Stimulated activated naive B cell treated with anti-CD40 and anti-IgM and Interleukin-4, amounts not matched to agents 10 μg/mL and 1 μg/mL and 100 μg/mL, for 72 hours (primary cell): ENCODE measurements around the gene CXCL14.

Source experiments
- ATAC-seq, 2 donors: fragments of 150-1000 bp; cut with Tn5 transposase; replicated peaks; 2 replicates each; pipeline ENCODE4 v1.10.0; 2021; ENCODE audit warnings: moderate library complexity in 1 of 2
- DNase-seq: peaks from one replicate; pipeline ENCODE4 v3.0.0; 2021
- H3K27ac Mint-ChIP-seq: one replicate; pipeline ENCODE4 v1.8.0; 2022; ENCODE audit warnings: mild to moderate bottlenecking, mixed read lengths
- H3K27me3 Mint-ChIP-seq, 2 donors: one replicate each; pipeline ENCODE4 v1.8.0; 2022; ENCODE audit warnings: mixed read lengths in 2 of 2
- H3K36me3 Mint-ChIP-seq, 2 donors: one replicate each; pipeline ENCODE4 v1.8.0; 2022; ENCODE audit warnings: mixed read lengths in 2 of 2, mild to moderate bottlenecking in 1 of 2
- H3K4me1 Mint-ChIP-seq, 2 donors: one replicate each; pipeline ENCODE4 v1.8.0; 2022; ENCODE audit warnings: mixed read lengths in 2 of 2, mild to moderate bottlenecking in 1 of 2
- H3K4me3 Mint-ChIP-seq, 2 donors: one replicate each; pipeline ENCODE4 v1.8.0; 2022; ENCODE audit warnings: mild to moderate bottlenecking in 2 of 2, mixed read lengths in 2 of 2, moderate library complexity in 1 of 2
- H3K9me3 Mint-ChIP-seq, 2 donors: one replicate each; pipeline ENCODE4 v1.8.0; 2022; ENCODE audit warnings: mixed read lengths in 2 of 2, mild to moderate bottlenecking in 1 of 2

The CXCL14 gene

DNA sequence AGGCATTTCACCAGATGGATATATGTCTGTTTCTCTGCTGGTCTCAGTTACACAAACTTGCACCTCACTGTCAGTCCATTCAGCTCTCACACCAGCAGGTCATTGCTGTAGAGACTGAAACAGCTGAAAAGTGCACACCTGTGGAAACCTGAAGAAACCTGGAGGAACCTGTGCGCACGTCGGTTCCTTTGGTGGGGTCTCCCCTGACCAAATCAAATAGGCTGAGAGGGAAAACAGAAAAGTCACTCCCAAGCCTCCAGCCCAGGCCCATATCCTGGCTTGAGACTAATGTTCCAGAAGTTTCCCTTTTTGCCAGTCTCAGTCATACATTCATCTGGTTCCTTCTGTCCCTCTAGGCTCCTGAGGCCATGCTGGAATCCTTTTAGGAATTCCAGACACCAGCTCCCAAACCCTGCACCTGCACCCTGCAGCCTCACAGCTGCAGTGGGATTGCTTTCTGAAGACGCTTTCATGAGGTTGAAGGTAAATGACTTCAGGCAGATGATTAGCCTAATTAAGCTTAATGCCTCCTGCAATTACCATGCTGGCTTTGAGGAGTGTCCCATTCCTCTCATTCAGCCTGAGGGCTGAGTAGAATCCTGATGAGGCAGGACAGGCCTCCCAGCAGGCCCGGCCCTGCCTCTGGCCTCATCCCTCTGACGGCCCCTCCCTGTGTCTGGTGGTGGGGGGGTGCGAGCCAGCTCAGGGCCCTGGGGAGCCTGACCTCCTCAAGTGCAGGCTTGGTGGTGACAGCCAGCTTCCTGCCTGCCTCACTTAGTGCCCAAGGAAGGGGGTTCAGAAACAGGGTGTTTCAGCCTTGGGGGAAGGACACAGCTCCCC, 24.3 kb upstream of the CXCL14 start:
- Mint-ChIP-seq H3K27me3 (peaks cover 6 to 26% of the 10 kb centered on the region in 2 donors), H3K4me1 (no peaks in the 10 kb centered on the region), H3K36me3 (no peaks in the 10 kb centered on the region), H3K4me3 (no peak overlapping the region), H3K9me3 (no peaks in the 10 kb centered on the region), H3K27ac (no peak overlapping the region)
- no peak for ATAC-seq
- no peak for DNase-seq

GRCh38 chr5:135601466-135601865, 22.7 kb upstream of the CXCL14 start:
- H3K4me3 Mint-ChIP-seq = no peak overlapping the region
- H3K27ac Mint-ChIP-seq = no peak overlapping the region
- DNase-seq = no peak
- no peak for ATAC-seq
- H3K27me3 Mint-ChIP-seq = peaks cover 0 to 19% of the 10 kb centered on the region in 2 donors
- H3K36me3 Mint-ChIP-seq = no peaks in the 10 kb centered on the region
- H3K4me1 Mint-ChIP-seq = no peaks in the 10 kb centered on the region
- no peaks in the 10 kb centered on the region for H3K9me3 Mint-ChIP-seq

- no peak overlapping the region for H3K4me3 Mint-ChIP-seq
- ATAC-seq (no peak), DNase-seq (no peak)
- H3K9me3 Mint-ChIP-seq = no peaks in the 10 kb centered on the region
- no peak overlapping the region for H3K27ac Mint-ChIP-seq
- H3K4me1 Mint-ChIP-seq = no peaks in the 10 kb centered on the region
- peaks cover 0 to 22% of the 10 kb centered on the region in 2 donors for H3K27me3 Mint-ChIP-seq
- H3K36me3 Mint-ChIP-seq = no peaks in the 10 kb centered on the region
Measured at GRCh38 chr5:135600971-135601381, 22.2 kb upstream of the CXCL14 start.

DNA sequence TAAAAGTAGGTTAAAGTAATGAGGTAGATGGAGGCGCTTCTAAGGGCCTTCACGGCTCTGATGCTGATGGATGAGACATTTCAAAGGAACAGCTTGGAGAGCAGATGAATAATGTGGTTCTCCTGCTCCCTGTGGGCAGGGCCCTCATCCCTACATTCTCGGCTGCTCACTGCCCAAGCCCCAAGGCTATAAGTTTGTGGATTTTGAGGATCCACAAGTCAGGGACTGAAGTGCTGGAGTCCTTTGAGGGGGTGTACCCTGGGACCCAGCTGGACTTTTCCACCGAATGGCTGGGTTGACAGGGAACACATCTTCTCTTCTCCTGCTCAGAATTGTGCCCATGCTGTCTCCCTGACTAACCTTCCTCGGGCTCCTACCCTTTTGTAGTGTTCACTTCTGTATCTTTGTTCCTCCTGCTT, 21.4 kb upstream of the CXCL14 start:
- H3K4me3 Mint-ChIP-seq = no peak overlapping the region
- H3K27me3 Mint-ChIP-seq = peaks cover 0 to 22% of the 10 kb centered on the region in 2 donors
- no peaks in the 10 kb centered on the region for H3K4me1 Mint-ChIP-seq
- H3K27ac Mint-ChIP-seq = no peak overlapping the region
- DNase-seq = no peak
- H3K9me3 Mint-ChIP-seq = no peaks in the 10 kb centered on the region
- no peaks in the 10 kb centered on the region for H3K36me3 Mint-ChIP-seq
- no peak for ATAC-seq

- H3K36me3 Mint-ChIP-seq = no peaks in the 10 kb centered on the region
- no peaks in the 10 kb centered on the region for H3K9me3 Mint-ChIP-seq
- ATAC-seq (no peak), DNase-seq (no peak)
- H3K27ac Mint-ChIP-seq = no peak overlapping the region
- no peak overlapping the region for H3K4me3 Mint-ChIP-seq
- H3K27me3 Mint-ChIP-seq = peaks cover 0 to 22% of the 10 kb centered on the region in 2 donors
- H3K4me1 Mint-ChIP-seq = no peaks in the 10 kb centered on the region
Measured at GRCh38 chr5:135599421-135600151, 20.8 kb upstream of the CXCL14 start.

DNA sequence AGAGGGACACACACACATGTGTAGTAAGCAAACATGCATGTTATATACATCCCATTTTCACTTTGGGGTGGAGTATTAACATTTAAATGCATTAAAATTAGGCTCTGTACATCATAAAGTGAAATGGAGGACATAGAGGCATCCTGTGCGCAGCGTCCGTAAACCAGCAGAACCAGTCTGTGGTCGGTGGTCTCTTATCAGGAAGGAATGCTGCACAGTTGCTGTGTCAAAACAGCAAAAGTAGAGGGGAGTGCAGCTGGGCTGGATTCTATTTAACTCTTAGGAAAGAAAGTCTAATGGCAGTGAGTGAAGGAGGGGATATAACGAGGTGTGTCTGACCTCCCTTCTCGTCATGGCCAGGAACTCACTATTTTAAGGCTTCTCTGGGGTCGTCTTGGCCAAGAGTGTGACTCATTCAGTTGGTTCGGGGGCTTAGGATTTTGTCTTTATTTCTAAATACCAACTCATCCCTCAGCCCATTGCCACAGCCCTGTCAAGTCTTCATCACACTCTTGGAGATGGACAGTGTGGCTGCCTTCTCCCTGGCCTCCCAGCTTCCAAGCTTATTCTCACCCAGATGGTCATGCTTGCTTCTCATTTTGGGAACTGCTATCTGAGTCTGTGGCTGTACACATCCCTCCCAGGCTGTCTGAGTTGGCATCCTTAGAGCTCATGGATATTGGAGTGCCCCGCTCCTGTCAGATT, 20.1 kb upstream of the CXCL14 start:
- Mint-ChIP-seq H3K9me3 (no peaks in the 10 kb centered on the region), H3K36me3 (no peaks in the 10 kb centered on the region), H3K27me3 (peaks cover 0 to 22% of the 10 kb centered on the region in 2 donors), H3K4me1 (no peaks in the 10 kb centered on the region), H3K27ac (no peak overlapping the region), H3K4me3 (no peak overlapping the region)
- ATAC-seq (no peak), DNase-seq (no peak)

DNA sequence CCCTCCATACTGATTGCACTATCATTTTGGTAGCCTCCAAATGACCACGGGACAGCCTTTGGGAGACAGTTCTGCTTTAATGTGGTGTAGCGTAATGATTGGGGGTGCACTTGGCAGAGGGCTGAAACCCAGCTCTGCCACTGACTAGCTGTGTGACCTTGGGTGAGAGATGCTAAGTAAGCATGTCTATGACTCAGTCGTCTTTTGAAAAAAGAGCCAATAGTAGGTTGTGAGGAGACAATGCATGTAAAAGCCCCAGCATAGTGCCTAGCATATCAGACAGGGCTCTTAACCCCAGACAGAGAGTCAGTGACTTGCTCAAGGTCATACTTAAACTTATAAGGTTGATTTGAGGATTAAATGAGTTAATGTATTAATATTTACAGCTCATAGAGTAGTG, 18.0 kb upstream of the CXCL14 start:
- ATAC-seq = no peak
- Mint-ChIP-seq H3K27me3 (peaks cover 6 to 22% of the 10 kb centered on the region in 2 donors), H3K27ac (no peak overlapping the region), H3K9me3 (no peaks in the 10 kb centered on the region), H3K4me1 (no peaks in the 10 kb centered on the region), H3K36me3 (no peaks in the 10 kb centered on the region), H3K4me3 (no peak overlapping the region)
- DNase-seq = no peak

DNA sequence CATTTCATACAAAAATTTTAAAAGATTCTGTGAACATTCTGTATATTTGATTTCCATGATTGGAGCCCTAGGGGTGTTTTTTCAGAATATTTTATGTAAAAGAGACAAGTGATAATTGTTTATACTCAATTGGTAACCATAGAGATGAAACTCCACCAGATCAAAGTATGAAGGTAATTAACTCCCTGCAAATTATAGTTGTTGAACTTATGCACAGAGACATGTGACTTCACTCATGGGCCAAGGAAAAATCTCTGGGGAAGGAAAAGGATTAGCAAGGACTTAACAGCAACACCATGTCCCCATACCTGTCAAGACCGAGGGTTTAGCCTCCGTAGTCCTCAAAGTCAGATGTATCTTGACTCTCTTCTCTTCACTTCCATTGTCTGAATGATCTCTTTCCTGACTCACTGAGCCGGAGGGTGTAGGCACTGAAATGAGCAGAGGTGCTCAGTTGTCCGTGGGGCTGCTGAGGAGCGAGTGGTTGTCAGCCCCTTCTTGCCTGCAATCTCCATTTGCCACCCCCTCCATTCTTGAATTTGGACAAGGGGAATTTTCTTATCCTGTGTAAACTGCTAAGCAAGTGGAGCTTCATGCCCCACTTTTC, 17.5 kb upstream of the CXCL14 start:
- ATAC-seq (no peak), DNase-seq (no peak)
- Mint-ChIP-seq H3K4me1 (no peaks in the 10 kb centered on the region), H3K4me3 (no peak overlapping the region), H3K27me3 (peaks cover 6 to 19% of the 10 kb centered on the region in 2 donors), H3K27ac (no peak overlapping the region), H3K9me3 (no peaks in the 10 kb centered on the region), H3K36me3 (no peaks in the 10 kb centered on the region)

DNA sequence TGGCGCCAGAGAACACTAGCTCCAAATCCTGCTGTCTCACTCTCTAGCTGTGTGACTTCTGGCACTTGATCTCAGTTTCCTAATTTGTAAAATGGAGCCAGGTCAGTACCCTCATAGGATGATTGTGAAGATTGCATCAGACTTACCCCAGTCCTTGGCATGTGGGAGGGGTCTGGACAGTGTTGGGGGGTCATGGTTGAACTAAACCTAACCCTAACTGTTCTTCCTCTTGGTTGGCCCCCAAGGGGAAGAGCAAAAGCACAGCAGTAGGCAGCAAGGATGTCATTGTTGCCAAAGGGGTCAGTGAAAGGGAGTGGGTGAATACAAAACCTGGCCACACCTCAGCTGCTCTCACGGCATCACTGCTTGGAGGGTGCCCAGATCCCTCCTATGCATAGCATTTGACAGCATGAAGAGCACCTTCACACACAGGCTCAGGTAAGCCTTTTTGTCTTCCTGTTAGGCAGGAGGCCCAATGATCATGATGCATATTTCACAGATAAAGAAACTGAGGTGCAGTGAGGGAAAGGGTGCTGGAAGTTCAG, 15.7 kb upstream of the CXCL14 start:
- H3K4me1 Mint-ChIP-seq = no peaks in the 10 kb centered on the region
- H3K27ac Mint-ChIP-seq = no peak overlapping the region
- H3K27me3 Mint-ChIP-seq = peaks cover 6 to 7% of the 10 kb centered on the region in 2 donors
- ATAC-seq = no peak
- H3K4me3 Mint-ChIP-seq = no peak overlapping the region
- no peak for DNase-seq
- no peaks in the 10 kb centered on the region for H3K36me3 Mint-ChIP-seq
- no peaks in the 10 kb centered on the region for H3K9me3 Mint-ChIP-seq

DNA sequence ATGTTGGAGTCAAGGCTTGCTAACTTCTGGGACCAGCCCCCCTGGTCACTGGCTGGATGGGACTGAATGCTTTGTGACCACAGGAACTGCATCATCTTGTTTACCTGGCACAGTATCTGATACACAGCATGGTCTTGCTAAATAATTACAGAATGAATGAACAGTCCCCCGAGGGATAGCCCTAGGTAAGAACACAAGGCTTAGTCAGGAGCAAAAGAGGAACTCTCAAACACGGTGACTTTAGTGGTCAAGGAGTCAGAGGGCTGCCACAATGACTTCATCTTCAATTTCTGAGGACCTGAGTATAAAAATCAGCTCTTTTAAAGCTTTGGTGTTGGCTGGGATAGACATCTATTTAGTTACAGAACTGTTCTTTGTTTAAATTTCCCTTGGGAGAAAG, 15.1 kb upstream of the CXCL14 start:
- H3K27ac Mint-ChIP-seq = no peak overlapping the region
- no peak for DNase-seq
- ATAC-seq = peak in 1 of 2 donors; percentile 33
- peaks cover 6 to 7% of the 10 kb centered on the region in 2 donors for H3K27me3 Mint-ChIP-seq
- H3K36me3 Mint-ChIP-seq = no peaks in the 10 kb centered on the region
- no peaks in the 10 kb centered on the region for H3K4me1 Mint-ChIP-seq
- no peak overlapping the region for H3K4me3 Mint-ChIP-seq
- no peaks in the 10 kb centered on the region for H3K9me3 Mint-ChIP-seq

- no peak overlapping the region for H3K4me3 Mint-ChIP-seq
- no peaks in the 10 kb centered on the region for H3K36me3 Mint-ChIP-seq
- H3K27ac Mint-ChIP-seq = no peak overlapping the region
- ATAC-seq = no peak
- DNase-seq = no peak
- H3K4me1 Mint-ChIP-seq = no peaks in the 10 kb centered on the region
- H3K9me3 Mint-ChIP-seq = no peaks in the 10 kb centered on the region
- H3K27me3 Mint-ChIP-seq = peaks cover 6 to 7% of the 10 kb centered on the region in 2 donors
Measured at GRCh38 chr5:135593141-135593540, 14.3 kb upstream of the CXCL14 start.

- Mint-ChIP-seq H3K36me3 (no peaks in the 10 kb centered on the region), H3K4me3 (no peak overlapping the region), H3K27me3 (peaks cover 6 to 7% of the 10 kb centered on the region in 2 donors), H3K9me3 (no peaks in the 10 kb centered on the region), H3K27ac (no peak overlapping the region), H3K4me1 (no peaks in the 10 kb centered on the region)
- DNase-seq (no peak), ATAC-seq (no peak)
Measured at GRCh38 chr5:135592312-135593045, 13.7 kb upstream of the CXCL14 start.

DNA sequence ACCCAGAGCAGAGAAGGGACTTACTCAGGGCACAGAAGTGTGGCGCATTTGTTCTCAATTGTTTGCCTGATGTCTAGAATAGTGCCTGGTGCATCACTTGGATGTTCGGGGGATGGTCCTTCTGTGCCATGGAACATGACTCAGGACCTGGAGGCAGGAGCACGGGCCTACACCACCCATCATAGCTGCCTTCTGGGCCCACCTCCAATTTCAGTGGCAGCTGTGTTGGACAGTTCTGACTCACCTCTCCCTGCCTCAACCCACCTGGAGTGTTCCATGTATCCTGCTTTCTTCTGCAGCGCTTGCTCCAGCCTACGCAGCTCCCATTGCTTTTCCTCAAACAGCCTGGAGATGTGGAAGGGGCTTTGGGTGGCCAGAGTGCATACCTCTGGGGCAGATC, 12.5 kb upstream of the CXCL14 start:
- Mint-ChIP-seq H3K4me3 (no peak overlapping the region), H3K27ac (no peak overlapping the region), H3K4me1 (no peaks in the 10 kb centered on the region), H3K36me3 (no peaks in the 10 kb centered on the region), H3K27me3 (peaks cover under 1 to 6% of the 10 kb centered on the region in 2 donors), H3K9me3 (no peaks in the 10 kb centered on the region)
- no peak for ATAC-seq
- DNase-seq = no peak
